GM23248 (cell line): ENCODE data around the gene S100A9.

Experiments used
- EZH2 ChIP-seq: fragments of 200-600 bp; sonication (generic); IDR thresholded peaks from 2 replicates; pipeline ENCODE4 v1.6.1; 2018; ENCODE audit warnings: antibody characterized with exemption, mild to moderate bottlenecking; ENCODE audit not compliant: insufficient read depth, poor library complexity, severe bottlenecking
- EZH2phosphoT487 ChIP-seq: fragments of 200-600 bp; sonication (generic); IDR thresholded peaks from 2 replicates; pipeline ENCODE4 v1.6.1; 2018; ENCODE audit warnings: antibody characterized with exemption, moderate library complexity, mild to moderate bottlenecking, low read depth; ENCODE audit not compliant: insufficient read depth

- no peak for TF ChIP-seq EZH2
- TF ChIP-seq EZH2phosphoT487 = no peak
Measured at GRCh38 chr1:153356392-153357075, 1.1 kb upstream of the S100A9 start.
